Central memory CD8-positive, alpha-beta T cell (primary cell): ENCODE results near the gene ZFP90.
"Not testable (repeated sequence)": the region's sequence is repeated elsewhere in the genome, so short reads cannot be mapped to it uniquely, and the experiment has no call there.

Source experiments
- ATAC-seq: fragments of 150-1000 bp; cut with Tn5 transposase; replicated peaks from 2 replicates; pipeline ENCODE4 v1.10.0; 2022; ENCODE audit warnings: mild to moderate bottlenecking, moderate FRiP score, moderate number of reproducible peaks; ENCODE audit not compliant: poor library complexity, severe bottlenecking; ENCODE audit errors: extremely low read depth
- DNase-seq, 2 donors: peaks; one replicate each; pipeline ENCODE4 v3.0.0; 2021; ENCODE audit warnings: low spot score in 2 of 2
- H3K27ac Mint-ChIP-seq: one replicate; pipeline ENCODE4 v1.8.0; 2022; ENCODE audit warnings: low read depth, mild to moderate bottlenecking, moderate library complexity, mixed read lengths
- H3K27me3 Mint-ChIP-seq: one replicate; pipeline ENCODE4 v1.8.0; 2022; ENCODE audit warnings: mixed read lengths
- H3K36me3 Mint-ChIP-seq: one replicate; pipeline ENCODE4 v1.8.0; 2022; ENCODE audit warnings: mild to moderate bottlenecking, moderate library complexity, mixed read lengths; ENCODE audit not compliant: insufficient read depth
- H3K4me1 Mint-ChIP-seq: one replicate; pipeline ENCODE4 v1.8.0; 2022; ENCODE audit warnings: mixed read lengths
- H3K4me3 Mint-ChIP-seq: one replicate; pipeline ENCODE4 v1.8.0; 2022; ENCODE audit warnings: mild to moderate bottlenecking, moderate library complexity, mixed read lengths
- H3K9me3 Mint-ChIP-seq: one replicate; pipeline ENCODE4 v1.8.0; 2022; ENCODE audit warnings: mixed read lengths

ZFP90 gene

DNA sequence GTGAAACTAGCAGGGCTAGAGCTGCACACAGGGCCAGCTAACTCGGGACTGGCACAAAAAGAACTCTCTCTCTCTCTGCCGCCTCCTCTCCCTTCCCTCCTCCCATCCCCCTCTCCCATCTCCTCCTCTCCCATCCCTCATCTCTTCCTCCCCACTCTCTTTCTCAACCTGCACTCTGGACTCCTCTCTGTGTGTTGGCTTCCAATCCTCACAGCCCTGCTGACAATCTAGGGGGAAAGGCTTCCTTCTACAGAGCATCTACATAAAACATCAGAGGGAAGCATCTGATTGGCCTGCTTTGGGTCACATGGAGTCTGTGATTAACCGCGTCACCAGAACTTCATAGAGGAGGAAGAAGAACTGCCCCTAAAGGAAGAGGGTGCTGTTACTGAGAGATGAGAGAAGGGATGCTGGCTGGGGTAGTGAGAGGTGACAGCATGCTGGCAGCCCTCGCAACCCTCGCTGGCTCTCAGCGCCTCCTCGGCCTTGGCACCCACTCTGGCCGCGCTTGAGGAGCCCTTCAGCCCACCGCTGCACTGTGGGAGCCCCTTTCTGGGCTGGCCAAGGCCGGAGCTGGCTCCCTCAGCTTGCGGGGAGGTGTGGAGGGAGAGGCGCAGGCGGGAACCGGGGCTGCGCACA is 12.8 kb upstream of the ZFP90 start:
- peaks cover 4% of the 10 kb centered on the region for H3K36me3 Mint-ChIP-seq
- H3K27me3 Mint-ChIP-seq = no peaks in the 10 kb centered on the region
- H3K9me3 Mint-ChIP-seq = no peaks in the 10 kb centered on the region
- no peak for ATAC-seq
- no peak for DNase-seq
- peaks cover 20% of the 10 kb centered on the region for H3K4me1 Mint-ChIP-seq
- H3K4me3 Mint-ChIP-seq = no peak overlapping the region
- no peak overlapping the region for H3K27ac Mint-ChIP-seq

DNA sequence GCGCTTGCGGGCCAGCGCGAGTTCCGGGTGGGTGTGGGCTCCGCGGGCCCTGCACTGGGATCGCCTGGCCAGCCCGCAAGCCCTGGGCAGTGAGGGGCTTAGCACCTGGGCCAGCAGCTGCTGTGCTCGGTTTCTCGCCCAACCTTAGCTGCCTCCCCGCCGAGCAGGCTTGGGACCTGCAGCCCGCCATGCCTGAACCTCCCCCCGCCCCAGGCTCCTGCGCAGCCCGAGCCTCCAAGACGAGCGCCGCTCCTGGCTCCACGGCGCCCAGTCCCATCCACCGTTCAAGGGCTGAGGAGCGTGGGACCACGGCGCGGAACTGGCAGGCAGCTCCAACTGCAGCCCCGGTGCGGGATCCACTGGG is 12.3 kb upstream of the ZFP90 start:
- no peak overlapping the region for H3K4me3 Mint-ChIP-seq
- no peaks in the 10 kb centered on the region for H3K27me3 Mint-ChIP-seq
- no peak for DNase-seq
- no peak overlapping the region for H3K27ac Mint-ChIP-seq
- H3K36me3 Mint-ChIP-seq = peaks cover 4% of the 10 kb centered on the region
- H3K9me3 Mint-ChIP-seq = no peaks in the 10 kb centered on the region
- peaks cover 20% of the 10 kb centered on the region for H3K4me1 Mint-ChIP-seq
- ATAC-seq = no peak

DNA sequence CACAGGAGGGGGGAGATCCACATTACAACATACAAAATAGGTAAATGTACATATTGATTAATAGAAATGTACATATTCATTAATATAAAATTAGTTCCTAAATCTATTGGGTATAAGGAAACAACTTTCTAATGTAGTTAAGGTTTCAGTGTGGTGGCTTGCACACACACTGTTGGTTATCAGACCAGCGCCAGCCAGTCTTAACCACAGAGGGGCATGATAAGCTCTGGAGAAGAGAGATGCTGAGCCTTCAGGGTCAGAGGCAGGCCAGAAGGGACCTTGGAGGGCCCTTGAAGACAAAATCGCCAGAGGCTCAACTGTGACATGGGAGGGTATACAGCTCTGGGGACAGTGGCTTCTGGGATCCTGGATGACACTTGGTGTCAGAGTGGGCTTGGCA is 10.9 kb upstream of the ZFP90 start:
- H3K27me3 Mint-ChIP-seq = no peaks in the 10 kb centered on the region
- peak overlapping the region; percentile 88 for H3K4me3 Mint-ChIP-seq
- peak overlapping the region; percentile 63 for H3K27ac Mint-ChIP-seq
- DNase-seq = no peak
- H3K4me1 Mint-ChIP-seq = peaks cover 20% of the 10 kb centered on the region
- H3K36me3 Mint-ChIP-seq = peaks cover 4% of the 10 kb centered on the region
- no peaks in the 10 kb centered on the region for H3K9me3 Mint-ChIP-seq
- ATAC-seq = no peak

DNA sequence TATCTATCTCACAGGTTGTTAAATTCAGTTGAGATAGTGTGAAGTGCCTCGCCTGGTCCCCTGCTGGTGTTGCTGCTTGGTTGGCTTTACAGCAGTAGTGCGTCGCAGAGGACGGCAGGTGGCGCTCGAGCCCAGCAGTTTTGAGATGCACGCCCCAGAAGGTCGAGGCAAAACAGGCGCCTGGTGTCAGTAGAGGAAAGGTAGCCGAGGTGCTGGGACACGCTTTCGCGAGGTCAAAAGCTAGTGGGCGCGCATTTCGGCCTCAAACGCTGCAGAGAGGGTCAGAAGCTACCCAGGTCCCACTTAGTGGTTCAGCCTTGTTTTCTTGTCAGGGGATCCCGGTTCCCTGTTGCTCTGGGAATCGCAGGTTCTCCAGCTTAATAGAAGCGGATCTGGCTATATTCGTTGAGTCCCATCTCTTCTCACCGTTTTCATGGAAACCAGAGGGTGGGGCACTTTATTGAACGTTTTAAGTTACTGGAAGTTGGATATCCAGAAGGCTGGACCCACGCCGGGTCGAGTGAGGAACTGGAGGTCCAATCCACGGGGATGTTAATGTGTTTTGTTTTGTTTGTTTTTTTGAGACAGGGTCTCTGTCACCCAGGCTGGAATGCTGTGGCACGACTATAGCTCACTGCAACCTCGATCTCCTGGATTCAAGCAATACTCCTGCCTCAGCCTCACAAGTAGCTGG is 10.3 kb upstream of the ZFP90 start:
- Mint-ChIP-seq H3K9me3 (no peaks in the 10 kb centered on the region), H3K36me3 (peaks cover 4% of the 10 kb centered on the region), H3K27me3 (no peaks in the 10 kb centered on the region), H3K27ac (peak overlapping the region; percentile 63), H3K4me3 (peak overlapping the region; percentile 88), H3K4me1 (peaks cover 20% of the 10 kb centered on the region)
- DNase-seq (peak; percentile 85 to 89), ATAC-seq (peak; percentile 84)

DNA sequence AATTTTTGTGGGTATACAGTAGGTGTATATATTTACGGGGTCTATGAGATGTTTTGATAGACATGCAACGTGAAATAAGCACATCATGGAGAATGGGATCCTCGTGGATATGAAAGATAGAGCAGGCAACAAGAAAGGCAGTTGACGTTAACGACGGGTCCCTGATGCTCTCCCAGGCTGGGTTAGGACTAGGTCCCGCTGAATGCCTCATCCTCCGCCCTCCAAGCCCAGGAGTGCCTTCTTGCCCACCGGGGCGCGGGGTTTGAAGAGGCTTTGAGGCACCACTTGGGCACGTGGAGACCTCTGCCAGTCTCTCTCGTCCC is 9.5 kb upstream of the ZFP90 start:
- DNase-seq (no peak), ATAC-seq (peak; percentile 1)
- Mint-ChIP-seq H3K36me3 (peaks cover 4% of the 10 kb centered on the region), H3K9me3 (no peaks in the 10 kb centered on the region), H3K27me3 (no peaks in the 10 kb centered on the region), H3K27ac (peak overlapping the region; percentile 68), H3K4me3 (peak overlapping the region; percentile 88), H3K4me1 (peaks cover 20% of the 10 kb centered on the region)

DNA sequence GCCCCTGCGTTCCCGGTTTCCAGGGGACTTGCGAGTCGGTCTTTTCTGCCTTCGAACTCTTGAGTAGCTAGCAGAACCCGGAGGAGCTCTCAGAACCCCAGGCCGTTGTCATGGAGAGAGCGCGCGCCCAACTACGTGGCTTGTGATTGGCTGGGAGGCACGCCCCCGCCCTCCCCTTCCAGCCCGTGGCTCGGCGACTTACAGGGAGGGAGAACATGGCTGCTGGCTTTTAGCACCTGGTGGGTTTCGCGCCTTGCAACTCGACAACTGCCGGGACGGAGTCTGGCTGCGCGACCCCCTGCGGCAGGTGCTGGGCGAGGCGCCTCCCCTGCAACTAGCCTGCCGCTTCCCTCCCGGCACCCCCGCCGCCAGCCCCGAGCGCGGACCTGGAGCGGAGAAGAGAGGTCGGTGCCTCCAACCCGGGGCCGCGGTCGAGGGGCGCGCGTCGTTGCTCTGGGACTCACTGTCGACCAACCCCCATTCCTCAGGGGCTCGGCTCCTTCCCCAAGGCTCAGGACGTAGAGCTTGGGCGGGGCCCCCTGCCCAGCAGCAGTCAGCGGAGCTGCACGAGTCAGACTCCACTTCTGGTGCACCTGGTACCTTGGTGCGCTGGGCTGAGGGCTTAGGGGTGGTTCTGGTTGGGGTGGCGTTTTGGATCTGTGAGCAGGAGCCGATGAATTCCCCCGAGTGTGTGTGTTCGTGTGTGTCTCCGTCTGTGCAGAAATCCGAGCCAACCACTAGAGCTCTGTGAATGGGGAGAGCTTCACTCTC is 9.0 kb upstream of the ZFP90 start:
- H3K4me1 Mint-ChIP-seq = peaks cover 20% of the 10 kb centered on the region
- peak overlapping the region; percentile 88 for H3K4me3 Mint-ChIP-seq
- ATAC-seq = peak; percentile 89
- DNase-seq = peak; percentile 72 to 76
- peaks cover 4% of the 10 kb centered on the region for H3K36me3 Mint-ChIP-seq
- no peaks in the 10 kb centered on the region for H3K27me3 Mint-ChIP-seq
- peak overlapping the region; percentile 68 for H3K27ac Mint-ChIP-seq
- no peaks in the 10 kb centered on the region for H3K9me3 Mint-ChIP-seq

DNA sequence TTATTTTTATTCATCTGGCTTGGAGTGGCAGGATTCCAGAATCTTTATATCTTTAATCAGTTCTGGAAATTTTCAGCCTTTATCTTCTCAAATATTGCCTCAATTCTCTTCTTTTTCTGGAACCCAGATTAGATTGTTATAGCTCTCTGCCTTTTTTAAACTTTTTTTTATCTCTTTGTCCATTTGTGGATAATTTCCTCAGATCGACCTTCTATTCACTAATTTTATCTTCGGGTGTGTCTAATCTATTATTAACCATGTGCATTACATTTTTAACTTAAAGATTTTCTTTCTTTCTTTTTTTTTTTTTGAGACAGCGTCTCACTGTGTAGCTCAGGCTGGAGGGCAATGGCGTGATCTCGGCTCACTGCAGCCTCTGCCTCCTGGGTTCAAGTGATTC is 5.2 kb upstream of the ZFP90 start:
- ATAC-seq = no peak
- H3K9me3 Mint-ChIP-seq = no peaks in the 10 kb centered on the region
- peaks cover 10% of the 10 kb centered on the region for H3K36me3 Mint-ChIP-seq
- H3K4me1 Mint-ChIP-seq = peaks cover 20% of the 10 kb centered on the region
- no peak for DNase-seq
- no peak overlapping the region for H3K27ac Mint-ChIP-seq
- H3K27me3 Mint-ChIP-seq = no peaks in the 10 kb centered on the region
- no peak overlapping the region for H3K4me3 Mint-ChIP-seq

DNA sequence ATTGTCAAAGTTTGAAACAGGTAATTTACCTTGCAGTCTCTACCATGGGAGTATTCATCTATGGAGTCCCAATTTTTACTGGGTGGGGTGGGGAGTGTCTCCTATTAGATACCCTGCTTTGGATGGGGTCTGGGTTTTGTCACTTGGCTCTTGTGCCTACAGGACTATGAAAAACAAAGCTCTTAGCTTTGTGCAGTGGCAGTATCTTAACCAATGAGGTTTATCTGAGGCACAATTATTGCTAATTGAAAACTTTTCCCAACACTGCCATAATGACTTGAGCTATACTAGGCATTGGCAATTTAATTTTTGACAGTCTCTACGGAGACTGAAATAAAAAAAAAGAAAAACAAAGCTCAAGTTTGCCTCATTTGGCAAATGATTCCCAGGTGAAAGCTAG is 3.8 kb upstream of the ZFP90 start:
- ATAC-seq (no peak), DNase-seq (no peak)
- H3K9me3 Mint-ChIP-seq = no peaks in the 10 kb centered on the region
- H3K4me1 Mint-ChIP-seq = peaks cover 19% of the 10 kb centered on the region
- H3K4me3 Mint-ChIP-seq = no peak overlapping the region
- peaks cover 12% of the 10 kb centered on the region for H3K36me3 Mint-ChIP-seq
- H3K27ac Mint-ChIP-seq = no peak overlapping the region
- no peaks in the 10 kb centered on the region for H3K27me3 Mint-ChIP-seq

DNA sequence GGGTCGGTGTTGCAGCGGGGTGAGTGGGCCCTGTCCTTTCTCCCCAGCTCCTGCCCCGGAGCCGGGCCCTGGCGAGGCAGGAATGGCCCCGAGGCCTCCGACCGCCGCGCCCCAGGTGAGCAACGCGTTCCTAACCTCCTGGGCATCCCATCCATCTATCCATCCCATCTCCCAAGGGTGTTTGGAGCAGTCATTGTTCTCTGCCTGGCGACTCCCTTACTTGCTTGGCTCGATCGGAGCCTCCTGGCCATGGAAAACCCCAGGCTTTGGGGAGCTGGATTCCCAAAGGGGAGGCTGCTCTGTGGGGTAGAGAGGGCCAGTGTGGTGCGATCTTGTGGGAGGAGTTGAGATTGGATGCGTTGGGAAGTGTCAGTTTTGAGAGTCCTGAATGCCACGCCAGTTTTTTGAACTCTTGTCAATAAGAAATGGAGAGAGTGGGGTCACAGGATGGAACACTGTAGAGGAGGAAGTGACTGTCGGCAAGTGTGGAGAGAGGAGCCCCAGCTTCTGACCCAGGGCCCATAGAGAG is 684 bp downstream of the ZFP90 start:
- DNase-seq = no peak
- no peaks in the 10 kb centered on the region for H3K9me3 Mint-ChIP-seq
- ATAC-seq = peak; percentile 31
- H3K4me3 Mint-ChIP-seq = peak overlapping the region; percentile 94
- H3K4me1 Mint-ChIP-seq = peaks cover 28% of the 10 kb centered on the region
- no peaks in the 10 kb centered on the region for H3K27me3 Mint-ChIP-seq
- H3K27ac Mint-ChIP-seq = peak overlapping the region; percentile 95
- peaks cover 20% of the 10 kb centered on the region for H3K36me3 Mint-ChIP-seq

DNA sequence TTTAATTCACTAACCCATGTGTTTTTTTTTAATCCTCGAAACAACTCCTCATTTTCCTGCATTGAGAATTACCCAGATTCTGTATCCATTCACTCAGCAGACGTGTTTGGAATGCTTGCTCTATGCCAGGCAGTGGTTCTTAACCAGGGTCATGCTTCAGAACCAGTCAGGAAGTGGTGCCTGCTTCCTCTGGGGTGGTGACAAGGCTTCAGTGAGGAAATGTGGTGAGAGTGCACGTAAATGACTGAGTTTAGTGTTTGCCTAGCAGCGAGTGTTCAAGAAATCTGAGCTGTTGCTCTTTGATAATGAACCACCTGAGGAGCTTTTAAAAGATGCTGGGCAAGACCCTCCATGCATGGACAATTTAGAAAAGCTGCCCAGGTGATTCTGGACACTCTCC is 9.9 kb downstream of the ZFP90 start:
- peaks cover 26% of the 10 kb centered on the region for H3K36me3 Mint-ChIP-seq
- DNase-seq (peak in 1 of 2 donors; percentile 49), ATAC-seq (peak; percentile 100)
- H3K4me1 Mint-ChIP-seq = peaks cover 28% of the 10 kb centered on the region
- peak overlapping the region; percentile 59 for H3K4me3 Mint-ChIP-seq
- no peaks in the 10 kb centered on the region for H3K27me3 Mint-ChIP-seq
- peaks cover 10% of the 10 kb centered on the region for H3K9me3 Mint-ChIP-seq
- peak overlapping the region; percentile 91 for H3K27ac Mint-ChIP-seq

DNA sequence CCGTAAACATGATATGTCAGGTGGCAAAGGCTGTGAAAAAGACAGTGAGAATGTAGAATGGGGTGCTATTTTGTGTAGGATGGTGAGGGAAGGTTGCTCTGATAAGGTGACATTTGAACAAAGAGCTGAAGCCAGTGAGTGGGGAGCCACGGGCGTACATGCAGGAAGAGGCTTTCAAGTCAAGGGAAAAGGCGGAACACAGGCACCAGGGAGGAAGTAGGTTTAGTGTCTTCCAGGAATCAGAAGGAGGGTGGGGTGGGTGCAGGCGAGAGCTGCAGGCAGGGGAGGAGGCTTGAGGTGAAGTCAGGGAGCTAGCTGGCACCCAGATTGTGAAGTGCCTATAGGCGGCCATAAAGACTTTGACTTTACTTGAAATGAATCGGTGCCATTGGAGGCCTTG is 14.1 kb downstream of the ZFP90 start:
- no peaks in the 10 kb centered on the region for H3K27me3 Mint-ChIP-seq

DNA sequence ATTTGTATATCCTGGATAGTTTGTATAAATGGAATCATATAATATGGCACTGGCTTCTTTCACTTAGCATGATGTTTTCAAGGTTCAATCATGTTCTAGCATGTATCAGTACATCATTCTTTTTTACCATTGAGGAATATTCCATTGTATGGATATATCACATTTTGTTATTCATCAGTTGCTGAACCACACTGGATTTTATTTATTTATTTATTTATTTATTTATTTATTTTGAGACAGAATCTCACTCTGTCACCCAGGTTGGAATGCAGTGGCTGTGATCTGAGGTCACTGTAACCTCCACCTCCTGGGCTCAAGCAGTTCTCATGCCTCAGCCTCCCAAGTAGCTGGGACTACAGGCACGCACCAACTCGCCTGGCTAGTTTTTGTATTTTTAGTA is 21.2 kb downstream of the ZFP90 start:
- H3K36me3 Mint-ChIP-seq = peaks cover 57% of the 10 kb centered on the region
- ATAC-seq, H3K27ac Mint-ChIP-seq, H3K4me1 Mint-ChIP-seq, DNase-seq, H3K4me3 Mint-ChIP-seq, H3K27me3 Mint-ChIP-seq: not testable (repeated sequence)
- H3K9me3 Mint-ChIP-seq = peaks cover 24% of the 10 kb centered on the region

More for the DNA sequence above, 14.1 kb downstream of the ZFP90 start:
- Mint-ChIP-seq H3K27ac (no peak overlapping the region), H3K9me3 (peaks cover 23% of the 10 kb centered on the region), H3K4me1 (peaks cover 30% of the 10 kb centered on the region), H3K36me3 (peaks cover 30% of the 10 kb centered on the region), H3K4me3 (no peak overlapping the region)
- no peak for ATAC-seq
- no peak for DNase-seq
